ENCODE measurements around the gene ZBTB20.

- no peak for TF ChIP-seq POLR2A (IDR thresholded peaks at IDR 0.05)
- TF ChIP-seq CTCF (IDR thresholded peaks at IDR 0.05), result no peak
Measured at GRCh38 chr3:114550165-114550564, 596.9 kb downstream of the ZBTB20 start.
